ENCODE measurements around the gene HPD.

HPD gene

DNA sequence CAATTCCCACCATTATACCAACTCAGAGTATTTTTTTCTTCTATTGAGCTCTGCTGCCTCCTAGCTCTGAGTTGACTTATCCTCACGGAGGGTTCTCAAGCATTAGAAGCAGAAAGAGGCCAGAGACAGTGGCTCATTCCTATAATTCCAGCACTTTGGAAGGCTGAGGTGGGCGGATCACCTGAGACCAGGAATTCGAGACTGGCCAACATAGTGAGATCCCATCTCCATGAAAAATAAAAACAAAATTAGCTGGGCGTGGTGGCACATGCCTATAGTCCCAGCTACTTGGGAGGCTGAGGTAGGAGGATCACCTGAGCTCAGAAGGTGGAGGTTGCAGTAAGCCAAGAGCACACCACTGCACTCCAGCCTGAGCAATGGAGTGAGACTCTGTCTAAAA, 21.0 kb downstream of the HPD start:
- H3K4me3 ChIP-seq (ENCODE audit: low read length), result no peak overlapping the region
- DNase-seq (ENCODE audit: low read depth), result no peak
- TF ChIP-seq, protein P1, sequence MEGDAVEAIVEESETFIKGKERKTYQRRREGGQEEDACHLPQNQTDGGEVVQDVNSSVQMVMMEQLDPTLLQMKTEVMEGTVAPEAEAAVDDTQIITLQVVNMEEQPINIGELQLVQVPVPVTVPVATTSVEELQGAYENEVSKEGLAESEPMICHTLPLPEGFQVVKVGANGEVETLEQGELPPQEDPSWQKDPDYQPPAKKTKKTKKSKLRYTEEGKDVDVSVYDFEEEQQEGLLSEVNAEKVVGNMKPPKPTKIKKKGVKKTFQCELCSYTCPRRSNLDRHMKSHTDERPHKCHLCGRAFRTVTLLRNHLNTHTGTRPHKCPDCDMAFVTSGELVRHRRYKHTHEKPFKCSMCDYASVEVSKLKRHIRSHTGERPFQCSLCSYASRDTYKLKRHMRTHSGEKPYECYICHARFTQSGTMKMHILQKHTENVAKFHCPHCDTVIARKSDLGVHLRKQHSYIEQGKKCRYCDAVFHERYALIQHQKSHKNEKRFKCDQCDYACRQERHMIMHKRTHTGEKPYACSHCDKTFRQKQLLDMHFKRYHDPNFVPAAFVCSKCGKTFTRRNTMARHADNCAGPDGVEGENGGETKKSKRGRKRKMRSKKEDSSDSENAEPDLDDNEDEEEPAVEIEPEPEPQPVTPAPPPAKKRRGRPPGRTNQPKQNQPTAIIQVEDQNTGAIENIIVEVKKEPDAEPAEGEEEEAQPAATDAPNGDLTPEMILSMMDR (IDR thresholded peaks at IDR 0.05; ENCODE audit: insufficient read depth, low read depth, low read length, missing control alignments), result no peak

DNA sequence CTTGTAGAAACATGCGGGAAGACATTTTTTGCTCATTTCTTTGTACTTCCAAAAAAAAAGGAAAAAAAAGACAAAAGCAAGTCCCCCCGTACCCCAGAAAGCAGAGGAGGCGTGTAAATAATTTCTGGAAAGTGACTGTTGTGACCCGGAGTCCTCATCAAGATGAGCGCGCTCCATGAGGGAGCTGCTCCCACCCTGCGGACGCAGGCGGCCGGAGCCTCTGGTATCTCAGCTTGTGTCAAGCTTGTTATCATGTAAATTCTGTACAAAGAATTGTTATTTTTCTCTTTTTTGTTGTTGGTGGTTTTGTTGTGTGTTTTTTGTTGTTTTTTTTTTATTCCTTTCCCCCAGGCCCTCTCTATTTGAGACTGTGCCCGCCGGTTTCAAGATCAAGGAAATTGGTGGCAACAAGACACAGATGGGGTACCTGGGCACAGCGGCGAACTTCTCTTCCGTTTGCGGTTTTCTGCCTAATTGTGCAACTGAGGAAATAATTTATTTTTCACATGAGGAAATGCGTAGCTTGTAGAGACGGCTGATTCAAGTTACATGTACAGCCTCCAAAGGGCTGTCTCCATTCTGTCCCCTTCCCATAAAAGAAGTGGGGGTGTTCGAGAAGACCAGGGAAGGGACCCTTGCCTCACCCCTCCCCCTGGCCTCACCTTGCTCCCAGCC, 27.0 kb downstream of the HPD start:
- H3K4me3 ChIP-seq (ENCODE audit: low read length), result no peak overlapping the region
- no peak for DNase-seq (ENCODE audit: low read depth)
- TF ChIP-seq, protein P1 (IDR thresholded peaks at IDR 0.05; ENCODE audit: insufficient read depth, low read depth, low read length, missing control alignments), result no peak

DNA sequence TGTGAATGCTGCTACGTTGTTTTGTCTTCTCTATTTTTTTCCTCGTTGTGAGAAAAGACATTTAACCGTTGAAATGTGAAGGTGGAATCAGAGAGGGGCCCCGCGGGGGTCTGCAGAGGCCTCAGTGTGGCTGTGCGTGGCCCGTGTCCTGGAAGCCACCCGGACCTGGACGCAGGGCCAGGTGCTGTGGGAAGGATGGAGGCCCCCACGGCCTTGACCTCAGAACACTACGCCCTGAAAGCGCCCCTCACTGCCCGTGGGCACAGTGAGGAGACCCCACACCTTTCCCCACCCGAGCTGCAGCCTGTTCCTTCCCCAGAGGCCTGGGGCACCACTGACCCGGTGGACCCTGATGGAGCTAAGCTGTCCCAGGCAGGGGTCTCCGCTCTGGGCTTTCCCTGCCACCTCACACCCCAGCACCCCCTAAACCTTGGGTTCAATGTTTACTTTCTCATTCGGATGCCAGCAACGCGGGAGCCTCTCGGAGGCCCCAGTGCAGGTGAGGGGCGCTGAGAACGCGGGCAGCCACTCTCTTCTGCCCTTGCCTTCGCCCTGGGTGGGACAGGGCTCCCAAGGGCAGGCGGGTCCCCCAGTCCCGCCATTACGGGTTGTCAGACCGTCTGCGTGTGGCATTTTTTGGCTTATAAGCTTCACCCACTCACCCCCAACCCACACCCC, 27.9 kb downstream of the HPD start:
- TF ChIP-seq, protein P1 (IDR thresholded peaks at IDR 0.05; ENCODE audit: insufficient read depth, low read depth, low read length, missing control alignments), result no peak
- no peak for DNase-seq (ENCODE audit: low read depth)
- H3K4me3 ChIP-seq (ENCODE audit: low read length), result no peak overlapping the region

DNA sequence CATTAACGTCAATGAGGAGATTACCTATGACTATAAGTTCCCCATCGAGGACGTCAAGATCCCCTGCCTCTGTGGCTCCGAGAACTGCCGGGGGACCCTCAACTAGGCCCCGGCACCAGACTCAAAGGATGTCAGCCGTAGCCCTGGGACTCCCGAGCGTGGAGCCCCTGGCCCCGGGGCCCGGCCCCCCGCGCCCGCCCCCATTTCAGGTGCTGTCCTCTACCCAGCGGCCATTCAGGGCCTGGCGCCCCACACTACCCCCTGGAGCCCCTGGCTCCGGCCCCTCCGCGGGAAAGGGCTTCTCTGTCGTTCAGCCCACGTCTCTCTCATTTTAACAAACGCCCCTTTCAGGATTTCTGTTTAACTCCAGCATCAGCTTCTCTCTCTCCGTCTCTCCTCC, 28.5 kb downstream of the HPD start:
- no peak overlapping the region for H3K4me3 ChIP-seq (ENCODE audit: low read length)
- TF ChIP-seq, protein P1 (IDR thresholded peaks at IDR 0.05; ENCODE audit: insufficient read depth, low read depth, low read length, missing control alignments), result no peak
- DNase-seq (ENCODE audit: low read depth), result no peak

DNA sequence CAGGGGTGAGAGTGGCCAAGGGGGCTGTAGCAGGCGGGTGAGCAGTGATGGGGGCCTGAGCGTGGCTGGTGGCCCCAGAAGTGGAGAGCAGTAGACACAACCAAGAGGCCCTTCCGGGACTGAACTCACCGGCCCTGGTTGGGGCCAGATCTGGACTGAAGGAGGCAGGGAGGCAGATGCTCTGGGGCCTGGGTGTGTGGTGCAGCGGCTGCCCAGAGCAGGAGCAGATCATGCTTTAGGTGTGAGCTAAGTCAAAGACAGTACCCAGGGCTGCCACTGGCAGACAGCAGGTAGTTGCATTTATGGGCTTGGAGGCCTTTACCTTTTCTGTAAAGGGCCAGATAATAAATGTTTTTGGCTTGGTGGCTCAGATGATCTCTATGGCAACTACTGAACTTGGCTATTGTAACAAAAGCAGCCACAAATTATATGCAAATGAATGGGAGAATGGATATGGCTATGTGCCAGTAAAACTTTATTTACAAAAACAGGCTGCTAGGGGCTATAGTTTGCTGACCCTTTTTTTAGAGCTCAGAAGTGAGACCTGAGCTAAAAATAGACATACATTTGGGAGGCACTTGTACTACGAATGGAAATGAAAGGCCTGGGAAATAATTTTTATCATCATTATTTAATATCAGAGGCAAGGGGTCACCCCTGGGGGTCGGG, 29.3 kb downstream of the HPD start:
- DNase-seq (ENCODE audit: low read depth), result no peak
- TF ChIP-seq, protein P1 (IDR thresholded peaks at IDR 0.05; ENCODE audit: insufficient read depth, low read depth, low read length, missing control alignments), result no peak
- H3K4me3 ChIP-seq (ENCODE audit: low read length), result no peak overlapping the region

DNA sequence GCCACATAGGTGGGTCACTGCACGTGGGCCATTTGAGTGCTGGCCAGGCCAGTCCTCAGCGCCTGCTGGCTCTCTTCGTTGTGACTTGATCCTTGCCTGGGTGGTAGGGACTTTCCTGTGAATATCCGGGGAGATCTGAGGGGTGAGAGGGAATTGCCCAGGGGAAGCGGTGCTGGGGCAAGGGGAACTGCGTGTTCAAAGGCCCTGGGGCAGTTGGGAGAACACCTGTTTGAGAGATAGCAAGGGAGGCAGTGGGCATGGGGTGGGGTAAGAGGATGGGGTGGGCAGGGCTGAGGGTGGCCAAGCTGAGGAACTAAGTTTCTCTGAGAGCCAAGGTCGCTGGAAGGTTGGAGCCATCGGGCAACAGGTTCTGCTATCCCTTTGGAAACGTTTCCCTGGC, 29.8 kb downstream of the HPD start:
- H3K4me3 ChIP-seq (ENCODE audit: low read length), result no peak overlapping the region
- DNase-seq (ENCODE audit: low read depth), result no peak
- TF ChIP-seq, protein P1 (IDR thresholded peaks at IDR 0.05; ENCODE audit: insufficient read depth, low read depth, low read length, missing control alignments), result no peak
